K562 (cell line): Measurements from ENCODE around the gene FOSL2. TPM values are rescaled to one million over a fixed set of nuclear protein-coding genes. Genes with fewer than 3 reads are reported as not detected.

Source experiments
- TCFL5 ChIP-seq: fragments of 250-450 bp; sonication (Bioruptor Pico); conservative IDR thresholded peaks from 2 replicates; pipeline ENCODE4 v1.6.1; 2021; ENCODE audit warnings: mild to moderate bottlenecking, moderate library complexity, matching md5 sums
- ZEB2 ChIP-seq: fragments of 450-650 bp; IDR thresholded peaks from 2 replicates; pipeline ENCODE4 v1.6.1; 2016
- ZNF707 ChIP-seq: fragments of 250-450 bp; sonication (Bioruptor Pico); conservative IDR thresholded peaks from 2 replicates; pipeline ENCODE4 v1.8.0; 2022; ENCODE audit warnings: inconsistent platforms, mild to moderate bottlenecking, moderate library complexity
- polyA plus RNA-seq, 8 experiments: library from polyadenylated mRNA; depleted of rRNA in 4 of 8; stranded (reverse) in 5 of 8; unstranded in 3 of 8; fragments of >200 nt; fragmentation: Nextera tagmentation in 2 of 8; fragmentation: Illumina TruSeq in 1 of 8; extraction: Ambion mirVana in 2 of 8; extraction: Trizol in 1 of 8; gene quantifications; 2 replicates each; pipeline versions ENCODE4 v1.2.1 to v1.2.3, GENCODE V29; 2011 to 2014; ENCODE audit warnings: inconsistent platforms in 1 of 8, missing spikeins in 1 of 8
- total RNA-seq, 7 experiments: library from RNA; depleted of rRNA in 6 of 7; stranded (reverse); fragments of >200 nt in 6 of 7; fragmentation: Illumina TruSeq in 2 of 7; extraction: Trizol in 2 of 7; gene quantifications; 2 replicates each; pipeline versions ENCODE4 v1.2.1 to v1.2.3, GENCODE V29; 2011 to 2021; ENCODE audit warnings: low replicate concordance in 1 of 7
- TF ChIP-seq, protein P1 (sequence below), 2 experiments: fragments of 450-650 bp in 1 of 2; sonication (generic) in 1 of 2; formaldehyde crosslinking in 1 of 2; IDR thresholded peaks; 2 replicates each; pipeline versions ENCODE4 v1.7.1 to v1.9.0; 2016 to 2022; ENCODE audit warnings: inconsistent platforms in 1 of 2, mild to moderate bottlenecking in 1 of 2, missing genetic modification reagents in 1 of 2
- TF ChIP-seq, protein P2 (sequence below), 2 experiments: IDR thresholded peaks in 1 of 2; conservative IDR thresholded peaks in 1 of 2; 2 replicates each; pipeline ENCODE4 v1.6.1; 2016; ENCODE audit warnings: low read depth in 2 of 2, mild to moderate bottlenecking in 1 of 2, missing compliant biosample characterization in 1 of 2, missing genetic modification characterization in 1 of 2, moderate library complexity in 1 of 2
- TF ChIP-seq, protein P3 (sequence below): fragments of 450-650 bp; IDR thresholded peaks from 2 replicates; pipeline ENCODE4 v1.6.1; 2016
- TF ChIP-seq, protein P4 (sequence below): fragments of 450-650 bp; IDR thresholded peaks from 2 replicates; pipeline ENCODE4 v1.7.1; 2018; ENCODE audit warnings: mild to moderate bottlenecking, low read depth; ENCODE audit not compliant: partially characterized antibody

Gene FOSL2
- total and polyA plus RNA-seq, 9 of the 15 experiments (the other 6 are each of a cell fraction or from before 2014, with no cell fraction given), result 0.04 to 2.9 (median 0.80) TPM

DNA sequence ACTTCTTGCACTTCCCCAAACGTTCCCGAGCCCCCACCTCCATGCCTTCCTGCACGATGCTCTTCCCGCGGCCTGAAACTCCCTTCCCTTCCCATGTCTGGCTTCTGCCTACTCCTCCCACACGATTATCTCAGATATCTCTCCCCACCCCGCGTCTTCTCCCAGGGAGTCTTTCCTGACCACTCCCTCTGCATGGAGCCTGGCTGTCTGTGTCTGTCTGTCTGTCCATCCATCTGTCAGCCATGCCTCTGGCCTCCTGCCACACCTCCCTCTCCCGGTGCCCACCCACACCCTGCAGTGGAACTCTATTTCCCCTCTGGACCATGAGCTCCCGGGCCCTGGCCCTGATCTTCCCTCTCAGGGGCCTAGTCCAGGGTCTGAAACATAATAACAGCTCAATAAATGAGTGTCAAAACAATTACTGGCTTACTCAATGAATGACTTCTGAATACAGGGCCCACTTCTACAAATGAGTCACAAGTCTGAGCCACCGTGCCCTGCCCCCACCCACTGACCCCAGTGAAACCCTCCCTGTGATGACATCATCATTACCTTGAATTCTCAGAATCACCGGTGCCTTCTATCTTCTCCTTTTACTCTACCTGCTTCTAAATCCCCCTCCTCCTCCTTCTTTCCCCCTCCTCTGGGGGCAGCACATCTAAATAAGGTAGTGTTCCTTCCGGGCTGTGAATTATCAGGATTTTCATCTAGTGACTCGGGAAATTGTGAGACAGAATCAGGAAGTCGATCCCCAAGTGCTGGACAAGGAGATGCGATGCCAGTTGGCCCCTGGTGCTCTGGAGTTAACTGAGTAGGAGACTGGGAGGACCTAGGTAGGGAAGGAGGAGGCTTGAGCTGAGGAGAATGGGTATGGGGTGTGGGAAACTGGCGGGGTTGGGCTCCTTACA lies 57.1 kb downstream of the FOSL2 start (continued):
- TF ChIP-seq, protein P1, sequence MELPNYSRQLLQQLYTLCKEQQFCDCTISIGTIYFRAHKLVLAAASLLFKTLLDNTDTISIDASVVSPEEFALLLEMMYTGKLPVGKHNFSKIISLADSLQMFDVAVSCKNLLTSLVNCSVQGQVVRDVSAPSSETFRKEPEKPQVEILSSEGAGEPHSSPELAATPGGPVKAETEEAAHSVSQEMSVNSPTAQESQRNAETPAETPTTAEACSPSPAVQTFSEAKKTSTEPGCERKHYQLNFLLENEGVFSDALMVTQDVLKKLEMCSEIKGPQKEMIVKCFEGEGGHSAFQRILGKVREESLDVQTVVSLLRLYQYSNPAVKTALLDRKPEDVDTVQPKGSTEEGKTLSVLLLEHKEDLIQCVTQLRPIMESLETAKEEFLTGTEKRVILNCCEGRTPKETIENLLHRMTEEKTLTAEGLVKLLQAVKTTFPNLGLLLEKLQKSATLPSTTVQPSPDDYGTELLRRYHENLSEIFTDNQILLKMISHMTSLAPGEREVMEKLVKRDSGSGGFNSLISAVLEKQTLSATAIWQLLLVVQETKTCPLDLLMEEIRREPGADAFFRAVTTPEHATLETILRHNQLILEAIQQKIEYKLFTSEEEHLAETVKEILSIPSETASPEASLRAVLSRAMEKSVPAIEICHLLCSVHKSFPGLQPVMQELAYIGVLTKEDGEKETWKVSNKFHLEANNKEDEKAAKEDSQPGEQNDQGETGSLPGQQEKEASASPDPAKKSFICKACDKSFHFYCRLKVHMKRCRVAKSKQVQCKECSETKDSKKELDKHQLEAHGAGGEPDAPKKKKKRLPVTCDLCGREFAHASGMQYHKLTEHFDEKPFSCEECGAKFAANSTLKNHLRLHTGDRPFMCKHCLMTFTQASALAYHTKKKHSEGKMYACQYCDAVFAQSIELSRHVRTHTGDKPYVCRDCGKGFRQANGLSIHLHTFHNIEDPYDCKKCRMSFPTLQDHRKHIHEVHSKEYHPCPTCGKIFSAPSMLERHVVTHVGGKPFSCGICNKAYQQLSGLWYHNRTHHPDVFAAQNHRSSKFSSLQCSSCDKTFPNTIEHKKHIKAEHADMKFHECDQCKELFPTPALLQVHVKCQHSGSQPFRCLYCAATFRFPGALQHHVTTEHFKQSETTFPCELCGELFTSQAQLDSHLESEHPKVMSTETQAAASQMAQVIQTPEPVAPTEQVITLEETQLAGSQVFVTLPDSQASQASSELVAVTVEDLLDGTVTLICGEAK (IDR thresholded peaks at IDR 0.05), result no peak
- TF ChIP-seq, protein P1 (CRISPR knock-in tag; IDR thresholded peaks at IDR 0.05), result no peak
- TF ChIP-seq, protein P2, sequence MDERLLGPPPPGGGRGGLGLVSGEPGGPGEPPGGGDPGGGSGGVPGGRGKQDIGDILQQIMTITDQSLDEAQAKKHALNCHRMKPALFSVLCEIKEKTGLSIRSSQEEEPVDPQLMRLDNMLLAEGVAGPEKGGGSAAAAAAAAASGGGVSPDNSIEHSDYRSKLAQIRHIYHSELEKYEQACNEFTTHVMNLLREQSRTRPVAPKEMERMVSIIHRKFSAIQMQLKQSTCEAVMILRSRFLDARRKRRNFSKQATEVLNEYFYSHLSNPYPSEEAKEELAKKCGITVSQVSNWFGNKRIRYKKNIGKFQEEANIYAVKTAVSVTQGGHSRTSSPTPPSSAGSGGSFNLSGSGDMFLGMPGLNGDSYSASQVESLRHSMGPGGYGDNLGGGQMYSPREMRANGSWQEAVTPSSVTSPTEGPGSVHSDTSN (CRISPR knock-in tag; IDR thresholded peaks at IDR 0.05; ENCODE audit: low read depth), result no peak
- TF ChIP-seq, protein P2 (tag; conservative IDR thresholded peaks at IDR 0.05; ENCODE audit: low read depth), result peak; percentile 54; the same call in 1 of the 2 replicates
- no peak for TF ChIP-seq TCFL5 (CRISPR knock-in tag)
- TF ChIP-seq, protein P3, sequence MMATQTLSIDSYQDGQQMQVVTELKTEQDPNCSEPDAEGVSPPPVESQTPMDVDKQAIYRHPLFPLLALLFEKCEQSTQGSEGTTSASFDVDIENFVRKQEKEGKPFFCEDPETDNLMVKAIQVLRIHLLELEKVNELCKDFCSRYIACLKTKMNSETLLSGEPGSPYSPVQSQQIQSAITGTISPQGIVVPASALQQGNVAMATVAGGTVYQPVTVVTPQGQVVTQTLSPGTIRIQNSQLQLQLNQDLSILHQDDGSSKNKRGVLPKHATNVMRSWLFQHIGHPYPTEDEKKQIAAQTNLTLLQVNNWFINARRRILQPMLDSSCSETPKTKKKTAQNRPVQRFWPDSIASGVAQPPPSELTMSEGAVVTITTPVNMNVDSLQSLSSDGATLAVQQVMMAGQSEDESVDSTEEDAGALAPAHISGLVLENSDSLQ, result peak; percentile 61; the same call in 1 of the 2 replicates
- no peak for TF ChIP-seq ZNF707 (CRISPR knock-in tag)
- TF ChIP-seq, protein P4, sequence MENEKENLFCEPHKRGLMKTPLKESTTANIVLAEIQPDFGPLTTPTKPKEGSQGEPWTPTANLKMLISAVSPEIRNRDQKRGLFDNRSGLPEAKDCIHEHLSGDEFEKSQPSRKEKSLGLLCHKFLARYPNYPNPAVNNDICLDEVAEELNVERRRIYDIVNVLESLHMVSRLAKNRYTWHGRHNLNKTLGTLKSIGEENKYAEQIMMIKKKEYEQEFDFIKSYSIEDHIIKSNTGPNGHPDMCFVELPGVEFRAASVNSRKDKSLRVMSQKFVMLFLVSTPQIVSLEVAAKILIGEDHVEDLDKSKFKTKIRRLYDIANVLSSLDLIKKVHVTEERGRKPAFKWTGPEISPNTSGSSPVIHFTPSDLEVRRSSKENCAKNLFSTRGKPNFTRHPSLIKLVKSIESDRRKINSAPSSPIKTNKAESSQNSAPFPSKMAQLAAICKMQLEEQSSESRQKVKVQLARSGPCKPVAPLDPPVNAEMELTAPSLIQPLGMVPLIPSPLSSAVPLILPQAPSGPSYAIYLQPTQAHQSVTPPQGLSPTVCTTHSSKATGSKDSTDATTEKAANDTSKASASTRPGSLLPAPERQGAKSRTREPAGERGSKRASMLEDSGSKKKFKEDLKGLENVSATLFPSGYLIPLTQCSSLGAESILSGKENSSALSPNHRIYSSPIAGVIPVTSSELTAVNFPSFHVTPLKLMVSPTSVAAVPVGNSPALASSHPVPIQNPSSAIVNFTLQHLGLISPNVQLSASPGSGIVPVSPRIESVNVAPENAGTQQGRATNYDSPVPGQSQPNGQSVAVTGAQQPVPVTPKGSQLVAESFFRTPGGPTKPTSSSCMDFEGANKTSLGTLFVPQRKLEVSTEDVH, result no peak
- TF ChIP-seq ZEB2, result peak; percentile 65; the same call in 1 of the 2 replicates
